Measurements from ENCODE around the gene CYP8B1.

CYP8B1 gene

GRCh38 chr3:42827654-42828053 lies 48.0 kb downstream of the CYP8B1 start:
- Histone ChIP-seq H3K27ac (ENCODE audit: insufficient read depth, low read length, poor library complexity, severe bottlenecking) (no peak overlapping the region), H3K27me3 (replicated peaks; ENCODE audit: control insufficient read depth, insufficient read depth, low read length, poor library complexity, severe bottlenecking) (no peaks in the 10 kb centered on the region), H3K9me3 (ENCODE audit: control insufficient read depth, low read length) (no peaks in the 10 kb centered on the region), H3K4me1 (ENCODE audit: control insufficient read depth, insufficient read depth, low read length, poor library complexity, severe bottlenecking) (no peaks in the 10 kb centered on the region), H3K4me3 (ENCODE audit: insufficient read depth, low read depth, low read length, poor library complexity, severe bottlenecking) (no peak overlapping the region), H3K36me3 (ENCODE audit: control insufficient read depth, insufficient read depth, low read length) (no peaks in the 10 kb centered on the region)
- DNase-seq = no peak

GRCh38 chr3:42827023-42827422 lies 48.7 kb downstream of the CYP8B1 start:
- Histone ChIP-seq H3K4me3 (ENCODE audit: insufficient read depth, low read depth, low read length, poor library complexity, severe bottlenecking) (no peak overlapping the region), H3K27me3 (replicated peaks; ENCODE audit: control insufficient read depth, insufficient read depth, low read length, poor library complexity, severe bottlenecking) (no peaks in the 10 kb centered on the region), H3K9me3 (ENCODE audit: control insufficient read depth, low read length) (no peaks in the 10 kb centered on the region), H3K36me3 (ENCODE audit: control insufficient read depth, insufficient read depth, low read length) (no peaks in the 10 kb centered on the region), H3K27ac (ENCODE audit: insufficient read depth, low read length, poor library complexity, severe bottlenecking) (no peak overlapping the region), H3K4me1 (ENCODE audit: control insufficient read depth, insufficient read depth, low read length, poor library complexity, severe bottlenecking) (no peaks in the 10 kb centered on the region)
- DNase-seq = no peak

- Histone ChIP-seq H3K36me3 (ENCODE audit: control insufficient read depth, insufficient read depth, low read length) (no peaks in the 10 kb centered on the region), H3K4me3 (ENCODE audit: insufficient read depth, low read depth, low read length, poor library complexity, severe bottlenecking) (no peak overlapping the region), H3K9me3 (ENCODE audit: control insufficient read depth, low read length) (no peaks in the 10 kb centered on the region), H3K27me3 (replicated peaks; ENCODE audit: control insufficient read depth, insufficient read depth, low read length, poor library complexity, severe bottlenecking) (no peaks in the 10 kb centered on the region), H3K27ac (ENCODE audit: insufficient read depth, low read length, poor library complexity, severe bottlenecking) (no peak overlapping the region), H3K4me1 (ENCODE audit: control insufficient read depth, insufficient read depth, low read length, poor library complexity, severe bottlenecking) (no peaks in the 10 kb centered on the region)
- no peak for DNase-seq
Observed at GRCh38 chr3:42826141-42826540, 49.5 kb downstream of the CYP8B1 start.

GRCh38 chr3:42823351-42823750 lies 52.3 kb downstream of the CYP8B1 start:
- Histone ChIP-seq H3K4me1 (ENCODE audit: control insufficient read depth, insufficient read depth, low read length, poor library complexity, severe bottlenecking) (no peaks in the 10 kb centered on the region), H3K36me3 (ENCODE audit: control insufficient read depth, insufficient read depth, low read length) (no peaks in the 10 kb centered on the region), H3K9me3 (ENCODE audit: control insufficient read depth, low read length) (no peaks in the 10 kb centered on the region), H3K4me3 (ENCODE audit: insufficient read depth, low read depth, low read length, poor library complexity, severe bottlenecking) (no peak overlapping the region), H3K27ac (ENCODE audit: insufficient read depth, low read length, poor library complexity, severe bottlenecking) (no peak overlapping the region), H3K27me3 (replicated peaks; ENCODE audit: control insufficient read depth, insufficient read depth, low read length, poor library complexity, severe bottlenecking) (no peaks in the 10 kb centered on the region)
- DNase-seq = no peak

- Histone ChIP-seq H3K4me1 (ENCODE audit: control insufficient read depth, insufficient read depth, low read length, poor library complexity, severe bottlenecking) (no peaks in the 10 kb centered on the region), H3K27ac (ENCODE audit: insufficient read depth, low read length, poor library complexity, severe bottlenecking) (no peak overlapping the region), H3K4me3 (ENCODE audit: insufficient read depth, low read depth, low read length, poor library complexity, severe bottlenecking) (no peak overlapping the region), H3K9me3 (ENCODE audit: control insufficient read depth, low read length) (no peaks in the 10 kb centered on the region), H3K27me3 (replicated peaks; ENCODE audit: control insufficient read depth, insufficient read depth, low read length, poor library complexity, severe bottlenecking) (no peaks in the 10 kb centered on the region), H3K36me3 (ENCODE audit: control insufficient read depth, insufficient read depth, low read length) (no peaks in the 10 kb centered on the region)
- DNase-seq = no peak
Observed at GRCh38 chr3:42822828-42823227, 52.9 kb downstream of the CYP8B1 start.
